B cell (primary cell): ENCODE measurements around the gene FIGNL2.

ENCODE experiments used
- EZH2 ChIP-seq: IDR thresholded peaks from 2 replicates; pipeline ENCODE4 v1.6.1; 2012; ENCODE audit warnings: borderline replicate concordance, low read depth, mild to moderate bottlenecking, moderate library complexity, low read length; ENCODE audit not compliant: insufficient read depth, poor library complexity, severe bottlenecking
- TF ChIP-seq, protein P1 (sequence below): fragments of 200-600 bp; IDR thresholded peaks from one replicate; pipeline ENCODE4 v1.8.0; 2022; ENCODE audit warnings: antibody characterized with exemption, mild to moderate bottlenecking

DNA sequence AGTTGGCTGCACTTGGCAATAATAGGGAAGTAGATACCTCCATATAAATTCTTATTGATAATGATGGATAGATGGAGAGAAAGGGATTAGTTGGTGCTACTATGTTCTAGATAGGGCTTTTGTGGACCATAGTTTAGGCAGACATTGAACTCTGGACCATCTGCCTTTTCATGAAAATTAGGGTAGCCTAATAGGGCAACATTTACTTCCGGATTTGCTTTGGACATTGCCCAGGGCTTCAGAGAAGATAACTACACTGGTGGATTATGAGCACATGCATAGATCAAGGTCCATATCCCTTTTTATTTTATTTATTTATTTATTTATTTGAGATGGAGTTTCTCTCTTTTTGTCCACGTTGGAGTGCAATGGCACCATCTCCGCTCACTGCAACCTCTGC is 70.5 kb downstream of the FIGNL2 start:
- TF ChIP-seq, protein P1, sequence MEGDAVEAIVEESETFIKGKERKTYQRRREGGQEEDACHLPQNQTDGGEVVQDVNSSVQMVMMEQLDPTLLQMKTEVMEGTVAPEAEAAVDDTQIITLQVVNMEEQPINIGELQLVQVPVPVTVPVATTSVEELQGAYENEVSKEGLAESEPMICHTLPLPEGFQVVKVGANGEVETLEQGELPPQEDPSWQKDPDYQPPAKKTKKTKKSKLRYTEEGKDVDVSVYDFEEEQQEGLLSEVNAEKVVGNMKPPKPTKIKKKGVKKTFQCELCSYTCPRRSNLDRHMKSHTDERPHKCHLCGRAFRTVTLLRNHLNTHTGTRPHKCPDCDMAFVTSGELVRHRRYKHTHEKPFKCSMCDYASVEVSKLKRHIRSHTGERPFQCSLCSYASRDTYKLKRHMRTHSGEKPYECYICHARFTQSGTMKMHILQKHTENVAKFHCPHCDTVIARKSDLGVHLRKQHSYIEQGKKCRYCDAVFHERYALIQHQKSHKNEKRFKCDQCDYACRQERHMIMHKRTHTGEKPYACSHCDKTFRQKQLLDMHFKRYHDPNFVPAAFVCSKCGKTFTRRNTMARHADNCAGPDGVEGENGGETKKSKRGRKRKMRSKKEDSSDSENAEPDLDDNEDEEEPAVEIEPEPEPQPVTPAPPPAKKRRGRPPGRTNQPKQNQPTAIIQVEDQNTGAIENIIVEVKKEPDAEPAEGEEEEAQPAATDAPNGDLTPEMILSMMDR: no peak
- no peak for TF ChIP-seq EZH2
